ENCODE measurements around the gene ARMC2.

The ARMC2 gene

GRCh38 chr6:108831104-108831503 is 17.1 kb upstream of the ARMC2 start:
- Histone ChIP-seq H3K9me3 (ENCODE audit: control insufficient read depth in 2 of 2, low read length in 2 of 2) (no peaks in the 10 kb centered on the region), H3K4me1 (ENCODE audit: control insufficient read depth in 2 of 2, insufficient read depth in 2 of 2, low read length in 2 of 2) (no peaks in the 10 kb centered on the region), H3K27ac (ENCODE audit: low read depth in 2 of 2, low read length in 2 of 2) (no peak overlapping the region), H3K27me3 (ENCODE audit: control insufficient read depth in 2 of 2, insufficient read depth in 2 of 2, low read length in 2 of 2) (no peaks in the 10 kb centered on the region), H3K4me3 (ENCODE audit: low read length in 2 of 2) (no peak overlapping the region), H3K9ac (ENCODE audit: low read depth in 1 of 2, low read length in 2 of 2) (no peak overlapping the region), H3K36me3 (ENCODE audit: control insufficient read depth in 2 of 2, insufficient read depth in 2 of 2, low read length in 2 of 2) (no peaks in the 10 kb centered on the region)

- Histone ChIP-seq H3K27me3 (ENCODE audit: control insufficient read depth in 2 of 2, insufficient read depth in 2 of 2, low read length in 2 of 2) (no peaks in the 10 kb centered on the region), H3K4me1 (ENCODE audit: control insufficient read depth in 2 of 2, insufficient read depth in 2 of 2, low read length in 2 of 2) (peaks cover 0 to 2% of the 10 kb centered on the region in 2 donors), H3K9me3 (ENCODE audit: control insufficient read depth in 2 of 2, low read length in 2 of 2) (no peaks in the 10 kb centered on the region), H3K9ac (ENCODE audit: low read depth in 1 of 2, low read length in 2 of 2) (no peak overlapping the region), H3K4me3 (ENCODE audit: low read length in 2 of 2) (no peak overlapping the region), H3K36me3 (ENCODE audit: control insufficient read depth in 2 of 2, insufficient read depth in 2 of 2, low read length in 2 of 2) (no peaks in the 10 kb centered on the region), H3K27ac (ENCODE audit: low read depth in 2 of 2, low read length in 2 of 2) (no peak overlapping the region)
Observed at GRCh38 chr6:108832738-108833137, 15.5 kb upstream of the ARMC2 start.

- H3K4me3 ChIP-seq (ENCODE audit: low read length in 2 of 2) = no peak overlapping the region
- H3K36me3 ChIP-seq (ENCODE audit: control insufficient read depth in 2 of 2, insufficient read depth in 2 of 2, low read length in 2 of 2) = no peaks in the 10 kb centered on the region
- no peaks in the 10 kb centered on the region for H3K9me3 ChIP-seq (ENCODE audit: control insufficient read depth in 2 of 2, low read length in 2 of 2)
- H3K27ac ChIP-seq (ENCODE audit: low read depth in 2 of 2, low read length in 2 of 2) = no peak overlapping the region
- peaks cover 0 to 2% of the 10 kb centered on the region in 2 donors for H3K4me1 ChIP-seq (ENCODE audit: control insufficient read depth in 2 of 2, insufficient read depth in 2 of 2, low read length in 2 of 2)
- no peaks in the 10 kb centered on the region for H3K27me3 ChIP-seq (ENCODE audit: control insufficient read depth in 2 of 2, insufficient read depth in 2 of 2, low read length in 2 of 2)
- peak overlapping the region in 1 of 2 donors; percentile 6 for H3K9ac ChIP-seq (ENCODE audit: low read depth in 1 of 2, low read length in 2 of 2)
Observed at GRCh38 chr6:108835218-108835850, 12.9 kb upstream of the ARMC2 start.

- peaks cover 0 to 2% of the 10 kb centered on the region in 2 donors for H3K4me1 ChIP-seq (ENCODE audit: control insufficient read depth in 2 of 2, insufficient read depth in 2 of 2, low read length in 2 of 2)
- H3K4me3 ChIP-seq (ENCODE audit: low read length in 2 of 2) = no peak overlapping the region
- no peak overlapping the region for H3K27ac ChIP-seq (ENCODE audit: low read depth in 2 of 2, low read length in 2 of 2)
- H3K9me3 ChIP-seq (ENCODE audit: control insufficient read depth in 2 of 2, low read length in 2 of 2) = no peaks in the 10 kb centered on the region
- H3K9ac ChIP-seq (ENCODE audit: low read depth in 1 of 2, low read length in 2 of 2) = no peak overlapping the region
- no peaks in the 10 kb centered on the region for H3K27me3 ChIP-seq (ENCODE audit: control insufficient read depth in 2 of 2, insufficient read depth in 2 of 2, low read length in 2 of 2)
- H3K36me3 ChIP-seq (ENCODE audit: control insufficient read depth in 2 of 2, insufficient read depth in 2 of 2, low read length in 2 of 2) = no peaks in the 10 kb centered on the region
Observed at GRCh38 chr6:108836061-108836460, 12.2 kb upstream of the ARMC2 start.

GRCh38 chr6:108837236-108837971 is 10.8 kb upstream of the ARMC2 start:
- Histone ChIP-seq H3K9ac (ENCODE audit: low read depth in 1 of 2, low read length in 2 of 2) (no peak overlapping the region), H3K4me1 (ENCODE audit: control insufficient read depth in 2 of 2, insufficient read depth in 2 of 2, low read length in 2 of 2) (peaks cover 0 to 2% of the 10 kb centered on the region in 2 donors), H3K9me3 (ENCODE audit: control insufficient read depth in 2 of 2, low read length in 2 of 2) (no peaks in the 10 kb centered on the region), H3K27ac (ENCODE audit: low read depth in 2 of 2, low read length in 2 of 2) (no peak overlapping the region), H3K27me3 (ENCODE audit: control insufficient read depth in 2 of 2, insufficient read depth in 2 of 2, low read length in 2 of 2) (no peaks in the 10 kb centered on the region), H3K4me3 (ENCODE audit: low read length in 2 of 2) (no peak overlapping the region), H3K36me3 (ENCODE audit: control insufficient read depth in 2 of 2, insufficient read depth in 2 of 2, low read length in 2 of 2) (no peaks in the 10 kb centered on the region)

GRCh38 chr6:108838101-108838717 is 10.0 kb upstream of the ARMC2 start:
- Histone ChIP-seq H3K4me1 (ENCODE audit: control insufficient read depth in 2 of 2, insufficient read depth in 2 of 2, low read length in 2 of 2) (peaks cover 0 to 2% of the 10 kb centered on the region in 2 donors), H3K9me3 (ENCODE audit: control insufficient read depth in 2 of 2, low read length in 2 of 2) (no peaks in the 10 kb centered on the region), H3K27me3 (ENCODE audit: control insufficient read depth in 2 of 2, insufficient read depth in 2 of 2, low read length in 2 of 2) (no peaks in the 10 kb centered on the region), H3K27ac (ENCODE audit: low read depth in 2 of 2, low read length in 2 of 2) (no peak overlapping the region), H3K36me3 (ENCODE audit: control insufficient read depth in 2 of 2, insufficient read depth in 2 of 2, low read length in 2 of 2) (no peaks in the 10 kb centered on the region), H3K9ac (ENCODE audit: low read depth in 1 of 2, low read length in 2 of 2) (no peak overlapping the region), H3K4me3 (ENCODE audit: low read length in 2 of 2) (no peak overlapping the region)

- H3K9me3 ChIP-seq (ENCODE audit: control insufficient read depth in 2 of 2, low read length in 2 of 2) = no peaks in the 10 kb centered on the region
- no peaks in the 10 kb centered on the region for H3K36me3 ChIP-seq (ENCODE audit: control insufficient read depth in 2 of 2, insufficient read depth in 2 of 2, low read length in 2 of 2)
- H3K4me3 ChIP-seq (ENCODE audit: low read length in 2 of 2) = no peak overlapping the region
- peaks cover 0 to 2% of the 10 kb centered on the region in 2 donors for H3K4me1 ChIP-seq (ENCODE audit: control insufficient read depth in 2 of 2, insufficient read depth in 2 of 2, low read length in 2 of 2)
- H3K9ac ChIP-seq (ENCODE audit: low read depth in 1 of 2, low read length in 2 of 2) = no peak overlapping the region
- H3K27ac ChIP-seq (ENCODE audit: low read depth in 2 of 2, low read length in 2 of 2) = no peak overlapping the region
- H3K27me3 ChIP-seq (ENCODE audit: control insufficient read depth in 2 of 2, insufficient read depth in 2 of 2, low read length in 2 of 2) = no peaks in the 10 kb centered on the region
Observed at GRCh38 chr6:108839083-108839642, 9.1 kb upstream of the ARMC2 start.

- Histone ChIP-seq H3K9ac (ENCODE audit: low read depth in 1 of 2, low read length in 2 of 2) (no peak overlapping the region), H3K4me3 (ENCODE audit: low read length in 2 of 2) (no peak overlapping the region), H3K4me1 (ENCODE audit: control insufficient read depth in 2 of 2, insufficient read depth in 2 of 2, low read length in 2 of 2) (peaks cover 0 to 2% of the 10 kb centered on the region in 2 donors), H3K36me3 (ENCODE audit: control insufficient read depth in 2 of 2, insufficient read depth in 2 of 2, low read length in 2 of 2) (no peaks in the 10 kb centered on the region), H3K9me3 (ENCODE audit: control insufficient read depth in 2 of 2, low read length in 2 of 2) (no peaks in the 10 kb centered on the region), H3K27ac (ENCODE audit: low read depth in 2 of 2, low read length in 2 of 2) (no peak overlapping the region), H3K27me3 (ENCODE audit: control insufficient read depth in 2 of 2, insufficient read depth in 2 of 2, low read length in 2 of 2) (no peaks in the 10 kb centered on the region)
Observed at GRCh38 chr6:108840919-108841318, 7.3 kb upstream of the ARMC2 start.

GRCh38 chr6:108841377-108841855 is 6.8 kb upstream of the ARMC2 start:
- Histone ChIP-seq H3K27me3 (ENCODE audit: control insufficient read depth in 2 of 2, insufficient read depth in 2 of 2, low read length in 2 of 2) (no peaks in the 10 kb centered on the region), H3K36me3 (ENCODE audit: control insufficient read depth in 2 of 2, insufficient read depth in 2 of 2, low read length in 2 of 2) (no peaks in the 10 kb centered on the region), H3K4me3 (ENCODE audit: low read length in 2 of 2) (no peak overlapping the region), H3K9ac (ENCODE audit: low read depth in 1 of 2, low read length in 2 of 2) (no peak overlapping the region), H3K27ac (ENCODE audit: low read depth in 2 of 2, low read length in 2 of 2) (no peak overlapping the region), H3K4me1 (ENCODE audit: control insufficient read depth in 2 of 2, insufficient read depth in 2 of 2, low read length in 2 of 2) (peaks cover 0 to 2% of the 10 kb centered on the region in 2 donors), H3K9me3 (ENCODE audit: control insufficient read depth in 2 of 2, low read length in 2 of 2) (no peaks in the 10 kb centered on the region)

- Histone ChIP-seq H3K9ac (ENCODE audit: low read depth in 1 of 2, low read length in 2 of 2) (no peak overlapping the region), H3K27me3 (ENCODE audit: control insufficient read depth in 2 of 2, insufficient read depth in 2 of 2, low read length in 2 of 2) (no peaks in the 10 kb centered on the region), H3K27ac (ENCODE audit: low read depth in 2 of 2, low read length in 2 of 2) (no peak overlapping the region), H3K36me3 (ENCODE audit: control insufficient read depth in 2 of 2, insufficient read depth in 2 of 2, low read length in 2 of 2) (no peaks in the 10 kb centered on the region), H3K4me1 (ENCODE audit: control insufficient read depth in 2 of 2, insufficient read depth in 2 of 2, low read length in 2 of 2) (peaks cover 8 to 9% of the 10 kb centered on the region in 2 donors), H3K9me3 (ENCODE audit: control insufficient read depth in 2 of 2, low read length in 2 of 2) (no peaks in the 10 kb centered on the region), H3K4me3 (ENCODE audit: low read length in 2 of 2) (no peak overlapping the region)
Observed at GRCh38 chr6:108844135-108844534, 4.1 kb upstream of the ARMC2 start.

Data from mucosa of rectum (tissue), 2 donors.